GM12878 (cell line): Measurements from ENCODE around the gene C10orf71. TPM values are rescaled to one million over a fixed set of nuclear protein-coding genes. Genes with fewer than 3 reads are reported as not detected.

Experiments used
- ATAC-seq: fragments of 200-7000 bp; cut with Tn5 transposase; 3 replicates; pipeline ENCODE4 v1.9.1; 2020; ENCODE audit warnings: mild to moderate bottlenecking, moderate library complexity
- BruUV-seq: library from RNA; stranded (reverse); fragments of 400-500 nt; replicated peaks from 2 replicates; lab custom pipeline; 2021; lab: Mats Ljungman, UMichigan
- CTCF ChIA-PET: fragments of 300-600 bp; sonication (Branson Sonifier 250); formaldehyde crosslinking; extraction: SDS; loops from one replicate; lab custom pipeline; 2021; ENCODE audit warnings: inconsistent platforms; lab: Yijun Ruan, JAX
- POLR2A ChIA-PET: fragments of 350-600 bp; formaldehyde crosslinking; extraction: SDS; loops from one replicate; lab custom pipeline; 2021; ENCODE audit warnings: inconsistent platforms; lab: Charles Lee
- RAD21 ChIA-PET: fragments of 300-600 bp; sonication (Branson Sonifier 250); formaldehyde crosslinking; loops from one replicate; lab custom pipeline; 2023; ENCODE audit warnings: antibody characterized with exemption; ENCODE audit not compliant: unreplicated experiment; lab: Charles Lee
- SMC1A ChIA-PET: fragments of 300-600 bp; sonication (Branson Sonifier 250); formaldehyde crosslinking; loops from one replicate; lab custom pipeline; 2023; ENCODE audit not compliant: unreplicated experiment, uncharacterized antibody; lab: Charles Lee
- DNase-seq: peaks from one replicate; pipeline ENCODE4 v3.0.0-alpha.2; 2011; ENCODE audit warnings: low read depth, low spot score
- FAIRE-seq: peaks from 3 replicates; lab custom pipeline; 2011; peaks lifted over from hg19 to GRCh38; lab: Jason Lieb, UNC
- H2AFZ ChIP-seq: 2 replicates; pipeline ENCODE4 v1.6.0; 2011; ENCODE audit warnings: low read depth, low read length, control low read depth; ENCODE audit not compliant: control insufficient read depth
- H3K27ac ChIP-seq: 2 replicates; pipeline ENCODE4 v1.5.1; 2011; ENCODE audit warnings: control low read depth; ENCODE audit not compliant: control insufficient read depth, insufficient read depth
- H3K27me3 ChIP-seq, 2 experiments: replicated peaks in 1 of 2; 2 replicates each; pipeline versions ENCODE4 v1.6.0 to v1.6.1; 2011; ENCODE audit warnings: low read length in 1 of 2; ENCODE audit not compliant: control insufficient read depth in 2 of 2, insufficient read depth in 2 of 2
- H3K36me3 ChIP-seq, 2 experiments: 2 replicates each; pipeline ENCODE4 v1.5.1; 2011; ENCODE audit warnings: low read length in 1 of 2; ENCODE audit not compliant: control insufficient read depth in 2 of 2, insufficient read depth in 2 of 2
- H3K4me1 ChIP-seq: 2 replicates; pipeline ENCODE4 v1.6.1; 2011; ENCODE audit warnings: mild to moderate bottlenecking, low read length, moderate library complexity, mixed read lengths; ENCODE audit not compliant: control insufficient read depth, insufficient read depth
- H3K4me2 ChIP-seq: 2 replicates; pipeline ENCODE4 v1.6.0; 2011; ENCODE audit warnings: control low read depth; ENCODE audit not compliant: control insufficient read depth, insufficient read depth
- H3K4me3 ChIP-seq: fragments of 200-600 bp; sonication (generic); 2 replicates; pipeline ENCODE4 v1.5.1; 2016
- H3K79me2 ChIP-seq: 2 replicates; pipeline ENCODE4 v1.6.0; 2011; ENCODE audit warnings: low read length; ENCODE audit not compliant: control insufficient read depth, insufficient read depth
- H3K9ac ChIP-seq: 2 replicates; pipeline ENCODE4 v1.8.0; 2011; ENCODE audit warnings: low read length, control low read depth, mixed read lengths; ENCODE audit not compliant: control insufficient read depth, insufficient read depth
- H3K9me3 ChIP-seq: replicated peaks from 3 replicates; pipeline ENCODE4 v1.5.1; 2011; ENCODE audit warnings: mild to moderate bottlenecking, low read length; ENCODE audit not compliant: control insufficient read depth, insufficient read depth
- H4K20me1 ChIP-seq: 2 replicates; pipeline ENCODE4 v1.6.0; 2011; ENCODE audit not compliant: control insufficient read depth, insufficient read depth
- DPF2 ChIP-seq: fragments of 450-650 bp; IDR thresholded peaks from 2 replicates; pipeline ENCODE4 v1.6.1; 2017; ENCODE audit warnings: mild to moderate bottlenecking
- EP300 ChIP-seq, 2 experiments: fragments of 150-350 bp in 1 of 2; IDR thresholded peaks; 2 replicates each; pipeline ENCODE4 v1.6.1; 2011 to 2012; ENCODE audit warnings: low read depth in 2 of 2, low read length in 2 of 2, borderline replicate concordance in 1 of 2, improper control_type of control experiment in 1 of 2, inconsistent platforms in 1 of 2; ENCODE audit not compliant: control insufficient read depth in 1 of 2
- EZH2 ChIP-seq: IDR thresholded peaks from 2 replicates; pipeline ENCODE4 v1.6.1; 2012; ENCODE audit warnings: low read depth, mild to moderate bottlenecking, control low read depth, inconsistent platforms, low read length, borderline replicate concordance; ENCODE audit not compliant: control insufficient read depth
- JUND ChIP-seq: IDR thresholded peaks from 2 replicates; pipeline ENCODE4 v1.6.1; 2012; ENCODE audit warnings: low read depth, mild to moderate bottlenecking, low read length, improper control_type of control experiment, moderate library complexity
- MEF2A ChIP-seq: IDR thresholded peaks from 2 replicates; pipeline ENCODE4 v1.6.1; 2011; ENCODE audit warnings: low read depth, mild to moderate bottlenecking, low read length, moderate library complexity; ENCODE audit not compliant: insufficient read depth
- MTA2 ChIP-seq: fragments of 450-650 bp; IDR thresholded peaks from 2 replicates; pipeline ENCODE4 v1.6.1; 2016; ENCODE audit warnings: low read depth, mild to moderate bottlenecking, moderate library complexity
- NFYA ChIP-seq: IDR thresholded peaks from 2 replicates; pipeline ENCODE4 v1.6.1; 2011; ENCODE audit warnings: low read depth, mild to moderate bottlenecking, low read length, improper control_type of control experiment, borderline replicate concordance
- NRF1 ChIP-seq: conservative IDR thresholded peaks from 2 replicates; pipeline ENCODE4 v1.6.1; 2011; ENCODE audit warnings: mild to moderate bottlenecking, low read depth, low read length, improper control_type of control experiment
- RB1 ChIP-seq: fragments of 450-650 bp; formaldehyde crosslinking; IDR thresholded peaks from 2 replicates; pipeline ENCODE4 v1.6.1; 2017; ENCODE audit warnings: mild to moderate bottlenecking, borderline replicate concordance
- RBBP5 ChIP-seq: fragments of 200-600 bp; sonication (generic); conservative IDR thresholded peaks from 2 replicates; pipeline ENCODE4 v1.6.1; 2016
- SP1 ChIP-seq: IDR thresholded peaks from one replicate; pipeline ENCODE4 v1.6.1; 2011; ENCODE audit warnings: low read depth, low read length
- SRF ChIP-seq, 2 experiments: IDR thresholded peaks; 2 replicates each; pipeline ENCODE4 v1.6.1; 2011; ENCODE audit warnings: low read depth in 2 of 2, low read length in 2 of 2, mild to moderate bottlenecking in 1 of 2, moderate library complexity in 1 of 2
- SUZ12 ChIP-seq: fragments of 200-600 bp; sonication (generic); IDR thresholded peaks from one replicate; pipeline ENCODE4 v1.6.1; 2018; ENCODE audit warnings: antibody characterized with exemption, mild to moderate bottlenecking; ENCODE audit not compliant: unreplicated experiment
- ZBED1 ChIP-seq: IDR thresholded peaks from 2 replicates; pipeline ENCODE4 v1.6.1; 2016; ENCODE audit warnings: borderline replicate concordance
- ZNF384 ChIP-seq: IDR thresholded peaks from 2 replicates; pipeline ENCODE4 v1.6.1; 2012; ENCODE audit warnings: low read depth, mild to moderate bottlenecking, low read length, improper control_type of control experiment, borderline replicate concordance
- WGBS: methylation state at CpG from one replicate; pipeline ENCODE4 v1.1.6; 2016; ENCODE audit warnings: low lambda C conversion rate; ENCODE audit not compliant: insufficient replicate concordance, insufficient coverage; ENCODE audit errors: missing lambda C conversion rate; 5-methylcytosine and 5-hydroxymethylcytosine counted together
- in situ Hi-C: fragments of 300-500 bp; cut with MboI; formaldehyde crosslinking; loops from 9 replicates; pipeline ENCODE4 v1.14.3; 2018; ENCODE audit warnings: mixed read lengths
- intact Hi-C: fragments of 100-400 bp; cut with micrococcal nuclease; formaldehyde crosslinking; loops from one replicate; pipeline ENCODE4 v1.14.2; 2022; ENCODE audit not compliant: unreplicated experiment
- polyA plus RNA-seq, 11 experiments: library from polyadenylated mRNA; depleted of rRNA in 4 of 11; unstranded in 6 of 11; stranded (reverse) in 5 of 11; fragments of >200 nt; fragmentation: Nextera tagmentation in 4 of 11; fragmentation: Illumina TruSeq in 1 of 11; extraction: Ambion mirVana in 4 of 11; extraction: Trizol in 1 of 11; gene quantifications; 1 replicate in 1 of 11; 2 replicates in 10 of 11; pipeline versions ENCODE4 v1.2.1 to v1.2.3, GENCODE V29; 2011 to 2016; ENCODE audit warnings: inconsistent platforms in 2 of 11, missing spikeins in 2 of 11, low read depth in 1 of 11
- total RNA-seq, 4 experiments: library from RNA; depleted of rRNA in 3 of 4; stranded (reverse); fragments of >200 nt in 3 of 4; fragmentation: Illumina TruSeq in 1 of 4; extraction: Trizol in 1 of 4; gene quantifications; 2 replicates each; pipeline versions ENCODE4 v1.2.1 to v1.2.3, GENCODE V29; 2013 to 2021
- TF ChIP-seq, protein P1 (sequence below): fragments of 450-650 bp; IDR thresholded peaks from 2 replicates; pipeline ENCODE4 v1.6.1; 2016; ENCODE audit warnings: mild to moderate bottlenecking, moderate library complexity, borderline replicate concordance
- TF ChIP-seq, protein P2 (sequence below): IDR thresholded peaks from 2 replicates; pipeline ENCODE4 v1.6.1; 2011; ENCODE audit warnings: low read depth, low read length, improper control_type of control experiment, borderline replicate concordance

The C10orf71 gene
- total and polyA plus RNA-seq, 10 of the 15 experiments (the other 5 are each of a cell fraction or from before 2014, with no cell fraction given) = not detected

DNA sequence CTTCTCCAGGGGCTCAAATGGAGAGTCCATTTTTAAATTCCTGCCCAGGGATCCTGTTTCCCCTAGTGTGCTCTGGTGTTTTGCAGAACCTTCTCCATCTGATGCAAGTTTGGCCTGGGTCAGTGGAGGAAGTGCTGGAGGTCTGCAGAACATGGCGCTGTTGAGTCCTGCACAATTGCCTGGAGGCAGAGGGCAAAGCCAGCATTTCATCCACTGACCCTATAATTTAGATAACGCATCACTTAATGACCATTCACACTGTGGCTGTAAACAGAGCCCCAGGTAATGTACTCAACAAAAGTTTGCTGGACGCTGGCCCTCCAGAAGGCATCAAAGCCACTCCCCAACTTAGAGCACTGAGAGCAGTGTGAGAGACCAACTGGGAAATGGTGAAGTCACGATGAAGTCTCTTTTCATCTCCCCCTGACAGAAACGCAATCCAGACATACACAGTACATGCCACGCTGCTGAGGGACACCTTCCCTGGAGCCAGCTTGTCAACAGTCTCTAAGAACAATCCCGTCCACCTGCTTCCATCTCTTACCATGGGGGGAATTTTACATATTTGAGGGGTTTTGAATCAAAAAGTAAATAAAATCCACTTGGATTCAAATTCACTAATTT lies 13.4 kb downstream of the C10orf71 start:
- no peak overlapping the region for H3K9ac ChIP-seq
- no peak overlapping the region for H2AFZ ChIP-seq
- no peak overlapping the region for H3K4me2 ChIP-seq
- SMC1A ChIA-PET = no interaction called here
- H4K20me1 ChIP-seq = no peaks in the 10 kb centered on the region
- DNase-seq (no peak), FAIRE-seq (no peak), ATAC-seq (no peak)
- no peaks in the 10 kb centered on the region for H3K27me3 ChIP-seq
- intact Hi-C loops = no loop called here
- H3K79me2 ChIP-seq = no peaks in the 10 kb centered on the region
- RAD21 ChIA-PET = no interaction called here
- no peak for TF ChIP-seq NRF1
- TF ChIP-seq MTA2 = no peak
- no peak for TF ChIP-seq RBBP5
- TF ChIP-seq RB1 = no peak
- TF ChIP-seq, protein P1, sequence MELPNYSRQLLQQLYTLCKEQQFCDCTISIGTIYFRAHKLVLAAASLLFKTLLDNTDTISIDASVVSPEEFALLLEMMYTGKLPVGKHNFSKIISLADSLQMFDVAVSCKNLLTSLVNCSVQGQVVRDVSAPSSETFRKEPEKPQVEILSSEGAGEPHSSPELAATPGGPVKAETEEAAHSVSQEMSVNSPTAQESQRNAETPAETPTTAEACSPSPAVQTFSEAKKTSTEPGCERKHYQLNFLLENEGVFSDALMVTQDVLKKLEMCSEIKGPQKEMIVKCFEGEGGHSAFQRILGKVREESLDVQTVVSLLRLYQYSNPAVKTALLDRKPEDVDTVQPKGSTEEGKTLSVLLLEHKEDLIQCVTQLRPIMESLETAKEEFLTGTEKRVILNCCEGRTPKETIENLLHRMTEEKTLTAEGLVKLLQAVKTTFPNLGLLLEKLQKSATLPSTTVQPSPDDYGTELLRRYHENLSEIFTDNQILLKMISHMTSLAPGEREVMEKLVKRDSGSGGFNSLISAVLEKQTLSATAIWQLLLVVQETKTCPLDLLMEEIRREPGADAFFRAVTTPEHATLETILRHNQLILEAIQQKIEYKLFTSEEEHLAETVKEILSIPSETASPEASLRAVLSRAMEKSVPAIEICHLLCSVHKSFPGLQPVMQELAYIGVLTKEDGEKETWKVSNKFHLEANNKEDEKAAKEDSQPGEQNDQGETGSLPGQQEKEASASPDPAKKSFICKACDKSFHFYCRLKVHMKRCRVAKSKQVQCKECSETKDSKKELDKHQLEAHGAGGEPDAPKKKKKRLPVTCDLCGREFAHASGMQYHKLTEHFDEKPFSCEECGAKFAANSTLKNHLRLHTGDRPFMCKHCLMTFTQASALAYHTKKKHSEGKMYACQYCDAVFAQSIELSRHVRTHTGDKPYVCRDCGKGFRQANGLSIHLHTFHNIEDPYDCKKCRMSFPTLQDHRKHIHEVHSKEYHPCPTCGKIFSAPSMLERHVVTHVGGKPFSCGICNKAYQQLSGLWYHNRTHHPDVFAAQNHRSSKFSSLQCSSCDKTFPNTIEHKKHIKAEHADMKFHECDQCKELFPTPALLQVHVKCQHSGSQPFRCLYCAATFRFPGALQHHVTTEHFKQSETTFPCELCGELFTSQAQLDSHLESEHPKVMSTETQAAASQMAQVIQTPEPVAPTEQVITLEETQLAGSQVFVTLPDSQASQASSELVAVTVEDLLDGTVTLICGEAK = no peak
- no peak for TF ChIP-seq MEF2A
- TF ChIP-seq SP1 = no peak
- TF ChIP-seq, protein P2, sequence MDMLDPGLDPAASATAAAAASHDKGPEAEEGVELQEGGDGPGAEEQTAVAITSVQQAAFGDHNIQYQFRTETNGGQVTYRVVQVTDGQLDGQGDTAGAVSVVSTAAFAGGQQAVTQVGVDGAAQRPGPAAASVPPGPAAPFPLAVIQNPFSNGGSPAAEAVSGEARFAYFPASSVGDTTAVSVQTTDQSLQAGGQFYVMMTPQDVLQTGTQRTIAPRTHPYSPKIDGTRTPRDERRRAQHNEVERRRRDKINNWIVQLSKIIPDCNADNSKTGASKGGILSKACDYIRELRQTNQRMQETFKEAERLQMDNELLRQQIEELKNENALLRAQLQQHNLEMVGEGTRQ = no peak
- TF ChIP-seq NFYA = no peak
- TF ChIP-seq SUZ12 = no peak
- no peak for TF ChIP-seq SRF (IDR thresholded peaks at IDR 0.05; ENCODE audit: low read depth in 2 of 2, low read length in 2 of 2)
- no peak for TF ChIP-seq DPF2
- TF ChIP-seq EP300 (IDR thresholded peaks at IDR 0.05; ENCODE audit: borderline replicate concordance in 1 of 2, control insufficient read depth in 1 of 2, low read depth in 2 of 2, low read length in 2 of 2) = no peak
- no peak for TF ChIP-seq EZH2
- no peak for TF ChIP-seq ZNF384
- TF ChIP-seq ZBED1 = no peak
- no peak for TF ChIP-seq JUND
- H3K27ac ChIP-seq = no peak overlapping the region
- H3K4me1 ChIP-seq = peaks cover 13% of the 10 kb centered on the region
- in situ Hi-C loops = no loop called here
- WGBS = 22% methylated on average over 7 of the region's 7 CpGs
- CTCF ChIA-PET = no interaction called here
- no peaks in the 10 kb centered on the region for H3K36me3 ChIP-seq
- no TSS peak for BruUV-seq
- POLR2A ChIA-PET = no interaction called here
- H3K9me3 ChIP-seq = no peaks in the 10 kb centered on the region; the same call in 2 of the 3 replicates
- H3K4me3 ChIP-seq = no peak overlapping the region
